Stimulated activated memory B cell treated with anti-CD40 and anti-IgM and Interleukin-4, amounts not matched to agents 10 μg/mL and 1 μg/mL and 100 μg/mL, for 72 hours (primary cell): ENCODE measurements around the gene BAHCC1.
A peak's percentile ranks its signal among the peaks of the same experiment; 100 is the strongest.

Experiments used
- ATAC-seq: fragments of 150-1000 bp; cut with Tn5 transposase; 2 replicates; pipeline ENCODE4 v1.10.0; 2021
- H3K27ac Mint-ChIP-seq: one replicate; pipeline ENCODE4 v1.8.0; 2022; ENCODE audit warnings: mild to moderate bottlenecking, mixed read lengths
- H3K27me3 Mint-ChIP-seq: one replicate; pipeline ENCODE4 v1.8.0; 2022; ENCODE audit warnings: mixed read lengths
- H3K36me3 Mint-ChIP-seq: one replicate; pipeline ENCODE4 v1.8.0; 2022; ENCODE audit warnings: mixed read lengths
- H3K4me1 Mint-ChIP-seq: one replicate; pipeline ENCODE4 v1.8.0; 2022; ENCODE audit warnings: mixed read lengths
- H3K4me3 Mint-ChIP-seq: one replicate; pipeline ENCODE4 v1.8.0; 2022; ENCODE audit warnings: mild to moderate bottlenecking, moderate library complexity, mixed read lengths
- H3K9me3 Mint-ChIP-seq: one replicate; pipeline ENCODE4 v1.8.0; 2022; ENCODE audit warnings: mixed read lengths

The BAHCC1 gene

GRCh38 chr17:81408049-81408448 lies 12.8 kb downstream of the BAHCC1 start:
- no peaks in the 10 kb centered on the region for H3K36me3 Mint-ChIP-seq
- H3K9me3 Mint-ChIP-seq = no peaks in the 10 kb centered on the region
- peaks cover 91% of the 10 kb centered on the region for H3K27me3 Mint-ChIP-seq
- no peak overlapping the region for H3K4me3 Mint-ChIP-seq
- H3K27ac Mint-ChIP-seq = no peak overlapping the region
- no peak for ATAC-seq
- H3K4me1 Mint-ChIP-seq = peaks cover 17% of the 10 kb centered on the region

- Mint-ChIP-seq H3K4me3 (no peak overlapping the region), H3K27me3 (peaks cover 91% of the 10 kb centered on the region), H3K27ac (no peak overlapping the region), H3K4me1 (peaks cover 20% of the 10 kb centered on the region), H3K36me3 (no peaks in the 10 kb centered on the region), H3K9me3 (no peaks in the 10 kb centered on the region)
- ATAC-seq = no peak
These were observed 14.1 kb downstream of the BAHCC1 start for GRCh38 chr17:81409190-81409935.

- Mint-ChIP-seq H3K36me3 (no peaks in the 10 kb centered on the region), H3K4me1 (peaks cover 20% of the 10 kb centered on the region), H3K27ac (no peak overlapping the region), H3K9me3 (peaks cover under 1% of the 10 kb centered on the region), H3K27me3 (peaks cover 77% of the 10 kb centered on the region), H3K4me3 (no peak overlapping the region)
- ATAC-seq = no peak
These were observed 15.6 kb downstream of the BAHCC1 start for GRCh38 chr17:81410852-81411251.

- peaks cover 77% of the 10 kb centered on the region for H3K27me3 Mint-ChIP-seq
- no peak overlapping the region for H3K4me3 Mint-ChIP-seq
- no peaks in the 10 kb centered on the region for H3K36me3 Mint-ChIP-seq
These were observed 16.0 kb downstream of the BAHCC1 start for GRCh38 chr17:81411305-81411704.

GRCh38 chr17:81412490-81413093 lies 17.3 kb downstream of the BAHCC1 start:
- peaks cover 72% of the 10 kb centered on the region for H3K27me3 Mint-ChIP-seq
- ATAC-seq = peak; percentile 43
- peak overlapping the region; percentile 7 for H3K4me3 Mint-ChIP-seq
- H3K4me1 Mint-ChIP-seq = peaks cover 20% of the 10 kb centered on the region
- H3K9me3 Mint-ChIP-seq = peaks cover 6% of the 10 kb centered on the region
- H3K27ac Mint-ChIP-seq = peak overlapping the region; percentile 27
- no peaks in the 10 kb centered on the region for H3K36me3 Mint-ChIP-seq

More at GRCh38 chr17:81411305-81411704, 16.0 kb downstream of the BAHCC1 start:
- Mint-ChIP-seq H3K4me1 (peaks cover 20% of the 10 kb centered on the region), H3K27ac (no peak overlapping the region), H3K9me3 (peaks cover 5% of the 10 kb centered on the region)
- ATAC-seq = no peak

GRCh38 chr17:81413497-81414135 lies 18.4 kb downstream of the BAHCC1 start:
- Mint-ChIP-seq H3K36me3 (no peaks in the 10 kb centered on the region), H3K27ac (no peak overlapping the region), H3K9me3 (peaks cover 6% of the 10 kb centered on the region), H3K4me1 (peaks cover 20% of the 10 kb centered on the region), H3K27me3 (peaks cover 68% of the 10 kb centered on the region), H3K4me3 (no peak overlapping the region)
- no peak for ATAC-seq

GRCh38 chr17:81414756-81415516 lies 19.7 kb downstream of the BAHCC1 start:
- H3K27me3 Mint-ChIP-seq = peaks cover 61% of the 10 kb centered on the region
- H3K4me1 Mint-ChIP-seq = peaks cover 20% of the 10 kb centered on the region
- H3K9me3 Mint-ChIP-seq = peaks cover 6% of the 10 kb centered on the region
- peak; percentile 22 for ATAC-seq
- no peak overlapping the region for H3K27ac Mint-ChIP-seq
- no peak overlapping the region for H3K4me3 Mint-ChIP-seq
- no peaks in the 10 kb centered on the region for H3K36me3 Mint-ChIP-seq

- H3K4me1 Mint-ChIP-seq = peaks cover 20% of the 10 kb centered on the region
- H3K27me3 Mint-ChIP-seq = peaks cover 62% of the 10 kb centered on the region
- no peak for ATAC-seq
- no peak overlapping the region for H3K27ac Mint-ChIP-seq
- H3K4me3 Mint-ChIP-seq = no peak overlapping the region
- peaks cover 6% of the 10 kb centered on the region for H3K9me3 Mint-ChIP-seq
- H3K36me3 Mint-ChIP-seq = no peaks in the 10 kb centered on the region
These were observed 20.4 kb downstream of the BAHCC1 start for GRCh38 chr17:81415681-81416080.

GRCh38 chr17:81416612-81417011 lies 21.4 kb downstream of the BAHCC1 start:
- peaks cover 65% of the 10 kb centered on the region for H3K27me3 Mint-ChIP-seq
- no peak overlapping the region for H3K4me3 Mint-ChIP-seq
- H3K9me3 Mint-ChIP-seq = peaks cover 6% of the 10 kb centered on the region
- H3K36me3 Mint-ChIP-seq = no peaks in the 10 kb centered on the region
- no peak for ATAC-seq
- H3K27ac Mint-ChIP-seq = no peak overlapping the region
- H3K4me1 Mint-ChIP-seq = peaks cover 13% of the 10 kb centered on the region

- H3K4me3 Mint-ChIP-seq = no peak overlapping the region
- no peak for ATAC-seq
- peaks cover 11% of the 10 kb centered on the region for H3K4me1 Mint-ChIP-seq
- peaks cover 6% of the 10 kb centered on the region for H3K9me3 Mint-ChIP-seq
- no peaks in the 10 kb centered on the region for H3K36me3 Mint-ChIP-seq
- H3K27ac Mint-ChIP-seq = no peak overlapping the region
- H3K27me3 Mint-ChIP-seq = peaks cover 69% of the 10 kb centered on the region
These were observed 22.0 kb downstream of the BAHCC1 start for GRCh38 chr17:81417049-81417878.

- Mint-ChIP-seq H3K9me3 (peaks cover 6% of the 10 kb centered on the region), H3K27ac (no peak overlapping the region), H3K4me1 (peaks cover 3% of the 10 kb centered on the region), H3K27me3 (peaks cover 64% of the 10 kb centered on the region), H3K4me3 (no peak overlapping the region), H3K36me3 (no peaks in the 10 kb centered on the region)
- no peak for ATAC-seq
These were observed 22.8 kb downstream of the BAHCC1 start for GRCh38 chr17:81417879-81418709.

GRCh38 chr17:81418710-81419318 lies 23.6 kb downstream of the BAHCC1 start:
- no peak overlapping the region for H3K27ac Mint-ChIP-seq
- H3K9me3 Mint-ChIP-seq = peaks cover 6% of the 10 kb centered on the region
- ATAC-seq = no peak
- no peaks in the 10 kb centered on the region for H3K4me1 Mint-ChIP-seq
- no peaks in the 10 kb centered on the region for H3K36me3 Mint-ChIP-seq
- H3K4me3 Mint-ChIP-seq = no peak overlapping the region
- H3K27me3 Mint-ChIP-seq = peaks cover 57% of the 10 kb centered on the region

GRCh38 chr17:81419319-81419885 lies 24.1 kb downstream of the BAHCC1 start:
- Mint-ChIP-seq H3K9me3 (peaks cover 6% of the 10 kb centered on the region), H3K4me3 (no peak overlapping the region), H3K36me3 (no peaks in the 10 kb centered on the region), H3K4me1 (no peaks in the 10 kb centered on the region), H3K27ac (no peak overlapping the region), H3K27me3 (peaks cover 52% of the 10 kb centered on the region)
- no peak for ATAC-seq
